ENCODE measurements around the gene ASTN2.

GRCh38 chr9:117164512-117164911 is 250.3 kb downstream of the ASTN2 start:
- TF ChIP-seq CTCF (conservative IDR thresholded peaks at IDR 0.05; ENCODE audit: low read depth in 2 of 2) (no peak), POLR2AphosphoS5 (IDR thresholded peaks at IDR 0.05; ENCODE audit: low read depth) (no peak), CREB1 (CRISPR knock-in tag; IDR thresholded peaks at IDR 0.05; ENCODE audit: low read depth) (no peak), EZH2 (IDR thresholded peaks at IDR 0.05; ENCODE audit: low read depth, unreplicated experiment) (no peak), EZH2phosphoT487 (IDR thresholded peaks at IDR 0.05; ENCODE audit: unreplicated experiment) (no peak), ETS1 (IDR thresholded peaks at IDR 0.05) (no peak), REST (IDR thresholded peaks at IDR 0.05; ENCODE audit: unreplicated experiment) (no peak), NANOG (IDR thresholded peaks at IDR 0.05; ENCODE audit: borderline replicate concordance) (no peak), ZNF331 (CRISPR knock-in tag; IDR thresholded peaks at IDR 0.05; ENCODE audit: low read depth) (no peak)

Data from GM23338 (cell line).